Mucosa of stomach (tissue), 1 donor: ENCODE measurements around the gene HPGD.
"Not testable (repeated sequence)": the region's sequence is repeated elsewhere in the genome, so short reads cannot be mapped to it uniquely, and the experiment has no call there.

ENCODE experiments used
- H3K27me3 ChIP-seq: one replicate; pipeline ENCODE4 v1.7.0; 2013; ENCODE audit warnings: mild to moderate bottlenecking, low read length; ENCODE audit not compliant: control insufficient read depth, insufficient read depth
- H3K36me3 ChIP-seq: one replicate; pipeline ENCODE4 v1.7.0; 2013; ENCODE audit warnings: low read length; ENCODE audit not compliant: control insufficient read depth, insufficient read depth
- H3K4me1 ChIP-seq: one replicate; pipeline ENCODE4 v1.7.0; 2013; ENCODE audit warnings: mild to moderate bottlenecking, low read length; ENCODE audit not compliant: control insufficient read depth, insufficient read depth
- H3K4me3 ChIP-seq: one replicate; pipeline ENCODE4 v1.7.0; 2013; ENCODE audit warnings: low read length
- H3K9ac ChIP-seq: one replicate; pipeline ENCODE4 v1.7.0; 2013; ENCODE audit warnings: mild to moderate bottlenecking, low read length, moderate library complexity
- H3K9me3 ChIP-seq: one replicate; pipeline ENCODE4 v1.7.0; 2013; ENCODE audit warnings: mild to moderate bottlenecking, low read length, moderate library complexity; ENCODE audit not compliant: control insufficient read depth
- donor health status: Pancreatic carcinoma.

The HPGD gene

GRCh38 chr4:174495626-174496025, 26.7 kb downstream of the HPGD start:
- Histone ChIP-seq H3K27me3 (no peaks in the 10 kb centered on the region), H3K4me1 (peaks cover 51% of the 10 kb centered on the region), H3K9me3 (no peaks in the 10 kb centered on the region), H3K9ac (no peak overlapping the region), H3K36me3 (peaks cover 2% of the 10 kb centered on the region), H3K4me3 (no peak overlapping the region)

GRCh38 chr4:174494726-174495125, 27.6 kb downstream of the HPGD start:
- no peaks in the 10 kb centered on the region for H3K9me3 ChIP-seq
- peaks cover 3% of the 10 kb centered on the region for H3K36me3 ChIP-seq
- H3K9ac ChIP-seq, result no peak overlapping the region

GRCh38 chr4:174494146-174494545, 28.1 kb downstream of the HPGD start:
- Histone ChIP-seq H3K27me3 (no peaks in the 10 kb centered on the region), H3K36me3 (peaks cover 3% of the 10 kb centered on the region), H3K4me1 (peaks cover 48% of the 10 kb centered on the region), H3K4me3 (no peak overlapping the region), H3K9ac (no peak overlapping the region), H3K9me3 (no peaks in the 10 kb centered on the region)

More at GRCh38 chr4:174494726-174495125, 27.6 kb downstream of the HPGD start:
- Histone ChIP-seq H3K27me3 (no peaks in the 10 kb centered on the region), H3K4me3 (no peak overlapping the region), H3K4me1 (peaks cover 49% of the 10 kb centered on the region)

GRCh38 chr4:174490451-174490961, 31.8 kb downstream of the HPGD start:
- H3K9me3 ChIP-seq, result no peaks in the 10 kb centered on the region
- no peak overlapping the region for H3K4me3 ChIP-seq
- peaks cover 24% of the 10 kb centered on the region for H3K4me1 ChIP-seq
- no peaks in the 10 kb centered on the region for H3K27me3 ChIP-seq
- no peak overlapping the region for H3K9ac ChIP-seq
- H3K36me3 ChIP-seq, result peaks cover 3% of the 10 kb centered on the region

- H3K4me1 ChIP-seq, result peaks cover 12% of the 10 kb centered on the region
- H3K36me3 ChIP-seq, H3K9me3 ChIP-seq, H3K27me3 ChIP-seq, H3K4me3 ChIP-seq, H3K9ac ChIP-seq: not testable (repeated sequence)
Observed at GRCh38 chr4:174488368-174488767, 33.9 kb downstream of the HPGD start.

GRCh38 chr4:174485025-174485424, 37.3 kb downstream of the HPGD start:
- no peak overlapping the region for H3K4me3 ChIP-seq
- H3K4me1 ChIP-seq, result no peaks in the 10 kb centered on the region
- no peaks in the 10 kb centered on the region for H3K9me3 ChIP-seq
- no peaks in the 10 kb centered on the region for H3K27me3 ChIP-seq
- H3K9ac ChIP-seq, result no peak overlapping the region
- no peaks in the 10 kb centered on the region for H3K36me3 ChIP-seq

- Histone ChIP-seq H3K36me3 (no peaks in the 10 kb centered on the region), H3K9ac (no peak overlapping the region), H3K4me3 (no peak overlapping the region), H3K4me1 (no peaks in the 10 kb centered on the region), H3K9me3 (no peaks in the 10 kb centered on the region), H3K27me3 (no peaks in the 10 kb centered on the region)
Observed at GRCh38 chr4:174483792-174484191, 38.5 kb downstream of the HPGD start.

- Histone ChIP-seq H3K36me3 (no peaks in the 10 kb centered on the region), H3K9me3 (no peaks in the 10 kb centered on the region), H3K4me3 (no peak overlapping the region), H3K27me3 (no peaks in the 10 kb centered on the region), H3K4me1 (no peaks in the 10 kb centered on the region), H3K9ac (no peak overlapping the region)
Observed at GRCh38 chr4:174479140-174479539, 43.1 kb downstream of the HPGD start.

- Histone ChIP-seq H3K36me3 (no peaks in the 10 kb centered on the region), H3K4me1 (no peaks in the 10 kb centered on the region), H3K9me3 (no peaks in the 10 kb centered on the region), H3K27me3 (no peaks in the 10 kb centered on the region), H3K9ac (no peak overlapping the region), H3K4me3 (no peak overlapping the region)
Observed at GRCh38 chr4:174475528-174475927, 46.8 kb downstream of the HPGD start.

- Histone ChIP-seq H3K27me3 (no peaks in the 10 kb centered on the region), H3K9me3 (no peaks in the 10 kb centered on the region), H3K36me3 (no peaks in the 10 kb centered on the region), H3K9ac (no peak overlapping the region), H3K4me1 (no peaks in the 10 kb centered on the region), H3K4me3 (no peak overlapping the region)
Observed at GRCh38 chr4:174474457-174475075, 47.7 kb downstream of the HPGD start.

GRCh38 chr4:174467107-174467506, 55.2 kb downstream of the HPGD start:
- no peaks in the 10 kb centered on the region for H3K4me1 ChIP-seq
- H3K4me3 ChIP-seq, result no peak overlapping the region
- no peaks in the 10 kb centered on the region for H3K36me3 ChIP-seq
- H3K9ac ChIP-seq, result no peak overlapping the region
- H3K9me3 ChIP-seq, result no peaks in the 10 kb centered on the region
- H3K27me3 ChIP-seq, result no peaks in the 10 kb centered on the region

GRCh38 chr4:174464949-174465348, 57.3 kb downstream of the HPGD start:
- Histone ChIP-seq H3K4me3 (no peak overlapping the region), H3K36me3 (no peaks in the 10 kb centered on the region), H3K9ac (no peak overlapping the region), H3K4me1 (peaks cover 6% of the 10 kb centered on the region), H3K27me3 (no peaks in the 10 kb centered on the region), H3K9me3 (no peaks in the 10 kb centered on the region)
